CD4-positive, alpha-beta T cell treated with Interleukin-6 for 4 hours (primary cell): ENCODE measurements around the gene ISG20.

ENCODE experiments used
- DNase-seq: peaks from one replicate; pipeline ENCODE4 v3.0.0-alpha.2; 2020; ENCODE audit warnings: mixed read lengths

ISG20 gene

DNA sequence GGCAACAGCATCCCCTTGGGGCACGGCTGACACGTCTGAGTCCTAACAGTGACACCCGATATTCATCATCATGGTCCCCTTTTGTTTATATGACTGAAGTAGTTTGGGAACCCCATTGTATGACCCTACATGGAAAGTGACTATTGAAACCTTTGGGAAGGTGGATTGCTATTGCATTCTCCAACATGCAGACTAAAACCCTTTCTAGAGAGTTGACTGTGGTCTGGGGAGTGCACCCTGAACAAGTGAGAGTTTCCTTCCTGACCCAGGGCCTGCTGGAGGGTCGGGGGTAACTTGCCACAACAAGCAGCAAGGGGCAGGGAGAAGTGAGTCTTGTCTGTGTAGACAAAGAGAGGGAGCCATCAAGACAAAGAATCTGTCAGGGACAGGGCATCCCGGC lies 54.4 kb downstream of the ISG20 start:
- no peak for DNase-seq

- no peak for DNase-seq
Observed at GRCh38 chr15:88695101-88695500, 56.3 kb downstream of the ISG20 start.

DNA sequence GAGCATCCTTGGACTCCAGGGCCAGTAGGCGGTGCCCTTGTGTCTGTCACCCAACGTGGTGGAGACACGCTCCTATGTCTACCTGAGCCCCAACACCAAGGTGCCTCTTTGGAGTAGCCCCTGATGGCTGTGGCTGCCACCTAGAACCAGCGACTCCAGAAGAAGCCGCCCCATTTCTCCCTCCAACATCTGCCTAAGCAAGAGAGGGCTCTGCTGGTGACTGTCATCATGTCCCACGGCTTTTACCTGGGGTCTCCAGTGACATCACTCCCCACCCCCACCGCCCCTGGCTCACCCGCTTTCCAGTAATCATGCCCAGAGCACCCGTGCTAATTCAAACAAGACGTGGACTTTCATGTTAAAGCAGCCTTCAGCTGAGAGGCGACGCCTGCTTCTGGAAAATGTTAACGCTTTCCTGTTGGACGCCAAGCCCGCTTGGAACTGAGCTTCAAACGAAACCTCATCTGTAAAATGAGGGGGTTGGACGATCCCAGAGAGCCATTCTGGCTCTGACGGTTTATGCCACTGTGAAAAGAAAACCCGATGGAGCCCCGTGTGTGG lies 57.0 kb downstream of the ISG20 start:
- DNase-seq = no peak

GRCh38 chr15:88696254-88696653 lies 57.4 kb downstream of the ISG20 start:
- no peak for DNase-seq

GRCh38 chr15:88697276-88697675 lies 58.5 kb downstream of the ISG20 start:
- DNase-seq = no peak

DNA sequence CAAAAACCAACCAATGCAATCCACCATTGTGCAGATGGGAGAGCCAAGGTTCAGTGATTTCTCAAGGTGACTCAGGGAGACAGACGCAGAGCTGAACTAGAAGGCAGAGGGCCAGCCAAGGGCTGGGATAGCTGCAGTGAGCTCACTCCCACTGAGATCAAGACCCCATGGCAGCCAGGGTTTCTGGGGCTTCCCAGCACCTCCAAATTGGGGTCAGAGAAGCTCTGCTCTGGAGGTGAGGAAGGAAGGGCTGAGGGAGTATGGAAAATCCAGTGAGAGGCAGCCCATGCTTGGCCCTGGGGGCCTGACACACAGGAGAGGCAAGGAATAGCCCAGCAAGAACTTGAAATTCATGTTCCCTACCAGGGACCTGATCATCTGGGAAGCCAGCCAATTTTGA lies 61.0 kb downstream of the ISG20 start:
- DNase-seq = no peak

DNA sequence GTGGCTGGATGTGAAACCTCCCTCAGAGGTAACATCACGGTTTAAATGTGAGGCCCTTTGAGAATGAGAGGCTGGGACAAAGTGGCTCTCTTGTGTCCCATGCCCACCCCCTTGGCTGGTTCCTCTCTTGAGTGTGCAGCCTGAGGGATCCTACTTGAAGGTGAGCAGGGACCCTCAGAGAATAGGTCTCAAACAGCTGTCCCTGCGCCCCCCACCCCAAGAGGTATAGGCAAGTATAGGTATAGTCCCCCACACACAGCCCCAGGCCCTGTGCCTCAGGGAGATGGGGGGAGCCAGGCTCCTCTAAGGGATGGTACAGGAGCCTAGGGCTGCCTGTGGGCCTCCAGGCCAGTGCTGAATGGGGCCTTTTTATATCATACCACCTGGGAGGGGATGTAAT lies 61.9 kb downstream of the ISG20 start:
- no peak for DNase-seq

DNA sequence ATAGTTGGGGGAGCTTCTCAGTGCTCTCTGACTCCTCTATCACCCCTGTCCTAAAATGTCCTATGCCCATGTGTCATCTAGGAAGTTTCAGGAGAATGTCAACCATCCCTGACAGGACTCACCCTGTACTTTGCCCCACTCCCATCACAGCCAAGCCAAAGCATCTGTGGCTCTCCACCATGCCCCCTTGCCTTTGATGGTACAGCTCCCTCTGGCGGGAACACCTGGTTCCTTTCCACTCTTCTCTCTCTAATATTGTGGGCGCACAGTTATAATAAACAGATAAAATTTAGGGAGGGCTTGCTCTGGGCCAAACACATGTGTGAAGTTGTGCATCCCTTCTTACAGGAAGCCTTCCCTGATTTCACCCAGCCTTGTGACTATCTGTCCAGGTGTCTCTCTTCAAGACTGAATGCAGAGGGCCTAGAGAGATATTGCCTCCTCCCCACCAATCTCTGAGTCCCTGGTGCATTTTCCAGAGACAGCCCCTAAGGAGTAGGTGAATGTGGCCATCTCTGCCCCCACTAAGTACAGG lies 62.8 kb downstream of the ISG20 start:
- peak; percentile 27 for DNase-seq

- DNase-seq = no peak
Observed at GRCh38 chr15:88702983-88703382, 64.2 kb downstream of the ISG20 start.

GRCh38 chr15:88703533-88703932 lies 64.7 kb downstream of the ISG20 start:
- no peak for DNase-seq

DNA sequence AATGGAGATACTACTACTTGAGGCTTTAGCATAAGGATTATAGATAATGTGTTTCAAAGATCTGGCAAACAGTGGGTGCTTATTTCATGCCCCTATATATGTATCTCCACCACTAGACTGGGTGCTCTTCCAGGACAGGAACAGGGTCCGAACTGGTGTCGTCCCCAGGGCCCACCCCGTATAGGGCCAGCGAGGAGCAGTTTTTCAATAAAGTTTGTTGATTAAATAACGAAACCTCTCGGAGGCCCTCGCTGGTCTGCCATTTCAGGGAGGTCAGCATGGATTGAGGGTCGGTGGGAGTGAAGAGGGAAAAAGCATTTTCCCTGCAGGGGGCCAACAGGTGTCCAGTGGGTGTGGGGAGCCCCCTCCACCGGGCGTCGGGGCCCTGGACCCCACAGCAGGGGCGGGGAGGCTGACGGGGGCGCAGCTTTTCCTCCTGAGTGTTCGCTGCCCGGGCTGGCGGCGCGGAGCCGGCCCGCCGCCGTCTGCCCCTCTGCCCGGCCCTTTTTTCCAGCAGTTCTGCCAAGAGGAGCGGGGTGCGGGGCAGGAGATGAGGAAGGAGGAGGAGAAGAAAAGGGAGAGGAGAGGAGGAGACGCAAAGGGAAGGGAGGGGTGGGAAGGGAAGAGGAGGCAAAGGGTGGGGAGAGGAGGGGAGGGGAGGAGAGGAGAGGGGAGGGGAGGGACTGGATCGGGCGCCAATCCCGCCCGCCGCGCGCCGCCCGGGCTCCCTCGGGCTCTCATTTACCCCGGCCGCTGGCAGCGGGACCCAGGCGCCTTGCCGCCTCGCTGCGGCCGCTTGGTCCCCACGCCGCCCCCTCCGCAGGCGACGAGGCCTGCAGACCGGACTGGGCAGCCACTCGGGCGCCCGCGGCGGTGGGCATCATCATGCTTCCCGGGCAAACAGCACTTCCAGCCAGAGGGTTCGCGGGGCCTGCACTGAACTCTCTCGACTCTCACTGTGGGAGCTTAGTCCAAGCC lies 66.3 kb downstream of the ISG20 start:
- DNase-seq = peak; percentile 14

DNA sequence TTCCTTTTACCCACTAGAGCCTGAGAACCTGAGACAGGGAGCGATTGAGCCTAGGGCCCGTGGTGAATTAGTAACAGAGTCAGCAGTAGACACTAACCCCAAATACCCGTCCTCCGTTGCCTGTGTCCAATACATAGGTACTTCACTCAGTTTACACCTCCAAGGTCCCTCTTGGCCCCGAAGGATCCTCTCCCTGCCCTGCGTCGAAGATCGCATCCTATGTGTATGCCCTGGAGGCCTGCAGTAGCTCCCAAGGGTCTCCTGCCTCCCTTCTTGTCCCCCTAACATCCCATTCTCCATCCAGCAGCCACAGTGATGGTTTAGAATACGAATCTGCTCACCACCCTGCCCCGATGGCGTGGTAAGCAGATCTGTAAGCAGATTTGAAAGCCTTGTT lies 67.0 kb downstream of the ISG20 start:
- no peak for DNase-seq
